ENCODE data around the gene ANKRD28.
"Not testable (repeated sequence)": the region's sequence is repeated elsewhere in the genome, so short reads cannot be mapped to it uniquely, and the experiment has no call there.

Gene ANKRD28

GRCh38 chr3:15769256-15769915 lies 28.4 kb downstream of the ANKRD28 start:
- no peak for DNase-seq

GRCh38 chr3:15768421-15769255 lies 29.1 kb downstream of the ANKRD28 start:
- DNase-seq, result no peak

DNA sequence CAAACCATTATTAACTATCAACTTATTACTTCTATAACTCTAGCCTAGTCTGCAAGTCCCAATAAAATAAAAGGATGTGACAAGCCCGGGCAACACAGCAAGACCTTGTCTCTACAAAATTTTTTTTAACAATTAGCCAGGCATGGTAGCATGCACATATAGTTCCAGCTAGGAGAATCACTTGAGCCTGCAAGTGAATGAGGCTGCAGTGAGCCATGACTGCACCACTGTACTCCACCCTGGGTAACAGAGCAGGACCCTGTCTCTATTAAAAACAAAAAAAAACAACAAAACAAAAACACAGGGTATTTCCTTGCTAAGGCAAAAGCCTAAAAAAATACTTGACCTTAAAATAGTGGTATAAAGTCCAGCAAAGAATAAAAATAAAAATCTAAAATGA lies 31.4 kb downstream of the ANKRD28 start:
- no peak for DNase-seq

GRCh38 chr3:15758295-15758694 lies 39.5 kb downstream of the ANKRD28 start:
- no peak for DNase-seq

- DNase-seq, result no peak
These were observed 40.0 kb downstream of the ANKRD28 start for GRCh38 chr3:15757824-15758223.

DNA sequence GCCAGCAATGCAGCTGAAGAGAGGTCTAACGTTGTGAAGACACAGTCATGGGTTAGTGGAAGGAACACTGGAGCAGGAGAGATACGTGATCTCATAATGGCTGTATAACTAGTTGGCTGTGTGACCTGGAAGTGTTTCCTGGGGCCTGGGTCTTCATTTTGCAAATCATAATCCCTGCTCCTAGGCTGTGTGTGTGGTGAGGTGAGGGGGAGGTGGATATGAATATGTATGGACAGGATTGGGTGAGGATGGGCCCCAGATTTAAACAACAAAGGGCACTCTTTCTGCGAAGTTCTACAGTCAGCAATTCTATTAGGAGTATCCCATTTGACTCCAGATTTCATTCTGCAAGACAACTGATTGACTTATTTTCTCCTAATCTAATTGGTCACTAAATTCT lies 41.3 kb downstream of the ANKRD28 start:
- no peak for DNase-seq

DNA sequence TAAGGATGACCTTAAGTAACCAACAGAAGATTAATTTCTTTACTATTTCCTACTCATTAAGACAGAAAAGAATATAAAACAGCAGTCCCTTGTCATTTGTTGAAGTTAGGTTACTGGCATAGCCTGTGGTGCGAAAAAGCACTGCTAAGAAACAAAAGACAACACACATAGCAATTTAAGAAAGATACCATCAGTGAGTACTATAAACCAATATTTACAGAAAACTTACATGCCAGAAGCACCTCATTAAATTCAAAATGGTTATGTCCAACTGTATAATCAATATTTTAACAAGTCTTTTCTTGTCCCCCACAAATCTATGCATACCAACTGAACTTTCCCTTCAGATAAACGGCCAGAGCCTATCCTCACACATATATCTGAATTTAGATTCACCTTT lies 42.0 kb downstream of the ANKRD28 start:
- no peak for DNase-seq

DNA sequence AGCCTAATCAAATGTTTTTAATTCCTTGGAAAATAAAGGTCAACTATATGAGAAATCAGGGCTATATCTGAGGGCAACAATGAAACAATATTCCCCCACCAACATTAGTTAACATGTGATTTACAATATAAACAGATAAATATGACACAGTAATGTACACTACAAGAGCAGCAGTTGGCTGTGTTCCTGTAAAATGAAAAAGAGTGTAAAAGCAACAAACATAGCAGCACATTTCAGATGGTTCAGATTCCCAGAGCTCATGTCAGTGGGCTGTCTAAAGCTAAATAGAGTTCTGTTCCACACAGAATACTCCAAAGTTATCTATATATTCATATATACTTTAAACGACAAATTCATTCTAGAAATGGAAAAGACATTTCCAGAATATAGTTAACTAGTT lies 42.6 kb downstream of the ANKRD28 start:
- DNase-seq, result no peak

GRCh38 chr3:15754047-15754446 lies 43.7 kb downstream of the ANKRD28 start:
- no peak for DNase-seq

DNA sequence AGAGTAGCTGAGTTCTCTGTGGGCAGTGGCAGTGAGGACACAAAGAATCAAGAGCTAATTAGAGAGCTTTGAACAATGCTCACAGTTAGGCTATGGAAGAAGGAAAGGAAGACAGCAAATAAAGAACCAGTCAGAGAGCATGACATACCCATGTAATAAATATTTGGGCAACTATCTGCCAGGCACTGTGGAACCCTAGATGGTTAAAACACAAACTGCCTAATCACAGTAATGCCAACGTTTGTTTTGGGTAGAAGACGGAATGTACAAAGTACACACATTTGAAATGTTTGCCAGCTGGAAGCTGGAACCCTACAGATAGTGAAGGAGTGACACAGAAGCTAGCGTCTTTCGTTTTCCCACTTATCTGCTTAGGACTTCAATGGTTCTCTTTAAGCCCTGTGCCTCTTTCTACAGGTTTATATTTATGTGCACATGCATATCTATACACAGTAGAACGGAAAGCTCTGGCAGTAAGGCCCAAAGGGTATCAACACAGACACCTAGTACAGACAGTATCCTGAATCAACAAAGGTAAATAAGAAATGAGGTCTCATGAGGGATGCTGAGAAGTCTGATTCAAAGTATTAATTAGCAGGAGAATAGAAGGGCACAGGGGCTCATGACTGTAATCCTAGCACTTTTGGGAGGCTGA lies 44.6 kb downstream of the ANKRD28 start:
- DNase-seq, result no peak

- no peak for DNase-seq
These were observed 46.9 kb downstream of the ANKRD28 start for GRCh38 chr3:15750879-15751278.

DNA sequence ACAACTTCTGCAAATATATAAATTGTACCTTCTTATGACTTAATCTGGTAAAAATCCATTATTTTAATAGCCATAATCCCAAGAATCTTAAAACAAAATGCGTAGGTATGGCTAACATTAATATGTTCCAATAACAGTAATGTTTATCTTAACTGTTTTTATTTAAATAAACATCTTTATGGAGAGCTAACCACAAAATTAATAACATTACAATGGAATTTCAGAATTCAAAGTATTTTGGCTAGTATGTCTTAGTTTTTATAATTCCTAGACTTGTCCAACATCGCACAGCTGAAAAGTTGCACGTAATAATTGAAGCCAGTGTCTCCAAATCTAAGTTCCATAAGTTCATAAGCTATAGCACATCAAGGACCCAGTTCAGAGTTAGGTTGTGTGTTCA lies 47.6 kb downstream of the ANKRD28 start:
- no peak for DNase-seq

DNA sequence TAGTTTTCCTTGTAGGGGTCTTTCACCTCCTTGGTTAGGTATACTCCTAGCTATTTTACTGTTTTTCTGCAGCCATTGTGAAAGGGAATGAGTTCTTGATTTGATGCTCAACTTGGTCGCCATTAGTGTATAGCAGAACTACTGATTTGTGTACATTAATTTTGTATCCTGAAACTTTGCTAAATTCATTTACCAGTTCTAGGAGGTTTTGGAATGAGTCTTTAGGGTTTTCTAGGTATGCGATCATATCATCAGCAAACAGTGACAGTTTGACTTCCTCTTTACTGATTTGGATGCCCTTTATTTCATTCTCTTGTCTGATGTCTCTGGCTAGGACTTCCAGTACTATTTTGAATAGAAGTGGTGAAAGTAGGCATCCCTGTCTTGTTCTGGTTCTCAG lies 51.9 kb downstream of the ANKRD28 start:
- not testable (repeated sequence) for DNase-seq

DNA sequence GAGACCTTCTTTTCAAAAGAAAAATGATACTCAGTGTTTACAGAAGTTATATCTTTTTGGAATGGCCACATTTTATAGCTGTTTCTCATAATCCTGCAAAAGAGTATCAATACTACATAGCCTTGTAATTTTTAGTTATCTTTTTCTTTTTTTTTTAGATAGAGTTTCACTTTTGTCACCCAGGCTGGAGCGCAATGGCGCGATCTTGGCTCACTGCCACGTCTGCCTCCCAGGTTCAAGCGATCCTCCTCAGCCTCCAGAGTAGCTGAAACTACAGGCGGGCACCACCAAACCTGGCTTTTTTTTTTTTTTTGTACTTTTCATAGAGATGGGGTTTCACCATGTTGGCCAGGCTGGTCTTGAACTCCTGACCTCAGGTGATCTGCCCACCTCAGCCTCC lies 53.6 kb downstream of the ANKRD28 start:
- no peak for DNase-seq

DNA sequence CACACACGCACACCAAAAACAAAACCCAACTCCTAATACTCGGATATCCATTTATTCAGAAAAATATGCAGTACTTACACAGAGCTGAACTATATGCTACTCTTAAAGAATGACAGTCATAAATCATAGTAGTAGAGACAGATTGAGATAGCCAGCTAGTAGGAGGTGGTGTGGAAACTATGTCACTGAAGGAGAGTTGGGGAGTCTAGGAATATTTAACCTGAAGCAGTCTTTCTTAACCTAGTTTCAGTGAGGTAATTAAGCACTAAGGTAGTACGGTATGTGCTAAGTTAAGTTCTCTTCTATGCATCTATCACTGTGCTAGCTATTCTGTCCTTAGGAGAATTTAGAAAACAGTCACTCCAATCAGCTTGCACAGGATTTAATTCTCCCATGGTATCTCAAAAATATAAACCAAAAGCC lies 54.2 kb downstream of the ANKRD28 start:
- DNase-seq, result no peak

GRCh38 chr3:15742236-15742635 lies 55.5 kb downstream of the ANKRD28 start:
- not testable (repeated sequence) for DNase-seq

- not testable (repeated sequence) for DNase-seq
These were observed 59.2 kb downstream of the ANKRD28 start for GRCh38 chr3:15738616-15739005.

GRCh38 chr3:15731024-15731423 lies 66.8 kb downstream of the ANKRD28 start:
- DNase-seq, result no peak

GRCh38 chr3:15728766-15729165 lies 69.0 kb downstream of the ANKRD28 start:
- no peak for DNase-seq

GRCh38 chr3:15726881-15727280 lies 70.9 kb downstream of the ANKRD28 start:
- DNase-seq, result no peak

GRCh38 chr3:15726043-15726442 lies 71.7 kb downstream of the ANKRD28 start:
- DNase-seq, result no peak

DNA sequence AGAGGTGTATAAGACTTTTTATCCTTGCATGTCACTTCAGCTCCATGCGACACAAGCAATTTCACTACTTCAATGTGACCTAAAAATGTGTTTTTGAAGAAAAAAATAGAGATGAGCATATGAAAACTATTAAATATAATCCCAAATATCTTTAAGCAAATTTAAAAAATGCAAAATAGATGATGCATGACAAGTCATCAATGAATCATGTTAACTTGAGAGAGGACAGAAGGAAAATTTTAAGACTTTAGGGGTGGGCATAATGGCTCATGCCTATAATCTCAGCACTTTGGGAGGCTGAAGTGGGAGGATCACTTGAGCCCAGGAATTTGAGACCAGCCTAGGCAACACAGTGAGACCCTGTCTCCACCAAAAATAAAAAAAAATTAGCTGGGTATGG lies 73.3 kb downstream of the ANKRD28 start:
- DNase-seq, result no peak

GRCh38 chr3:15723624-15723884 lies 74.2 kb downstream of the ANKRD28 start:
- no peak for DNase-seq

DNA sequence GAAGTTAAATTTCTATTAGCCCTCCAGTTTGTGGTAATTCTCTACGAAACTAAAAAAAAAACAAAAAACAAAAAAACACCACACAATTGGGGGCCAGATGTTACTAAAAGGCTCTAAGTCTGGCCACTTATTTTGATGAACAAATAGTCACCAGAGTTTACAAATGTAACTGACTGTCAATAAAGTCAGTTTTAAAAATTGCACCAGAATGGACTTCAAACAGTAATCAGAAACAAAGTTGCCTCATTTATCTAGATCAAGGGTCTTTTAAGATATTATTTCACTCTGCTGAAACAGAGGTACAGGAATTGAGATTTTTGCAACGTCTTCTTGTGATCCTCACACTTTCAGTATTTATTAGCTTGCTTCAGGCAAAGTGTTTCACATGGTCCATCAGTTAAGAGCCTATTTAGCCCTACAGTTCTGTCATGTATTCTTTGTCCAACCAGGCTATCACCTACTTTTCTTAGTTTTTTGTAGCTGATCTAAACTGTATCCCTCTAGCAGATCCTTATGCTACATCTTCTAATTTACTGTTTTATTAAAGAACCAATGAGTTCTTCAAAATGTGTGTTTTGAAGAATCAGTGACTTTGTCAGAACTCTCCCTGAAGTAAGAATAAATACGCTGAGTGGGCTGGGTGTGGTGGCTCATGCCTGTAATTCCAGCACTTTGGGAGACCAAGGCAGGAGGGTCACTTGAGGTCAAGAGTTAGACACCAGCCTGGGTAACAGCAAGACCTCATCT lies 74.7 kb downstream of the ANKRD28 start:
- DNase-seq, result no peak
